ENCODE measurements around the gene CD19. TPM values are rescaled to one million over a fixed set of nuclear protein-coding genes. Genes with fewer than 3 reads are reported as not detected.
"Not testable (repeated sequence)": the region's sequence is repeated elsewhere in the genome, so short reads cannot be mapped to it uniquely, and the experiment has no call there.

CD19 gene
- total RNA-seq = not detected in 3 replicates

- no peaks in the 10 kb centered on the region for H3K36me3 Mint-ChIP-seq
- TF ChIP-seq CTCF (IDR thresholded peaks at IDR 0.05; ENCODE audit: unreplicated experiment) = no peak
- no peaks in the 10 kb centered on the region for H3K9me3 Mint-ChIP-seq
- no peaks in the 10 kb centered on the region for H3K27me3 Mint-ChIP-seq (ENCODE audit: low read depth)
- peak within 1 kb of the TSS; percentile 56 for H3K27ac Mint-ChIP-seq
- DNase-seq (ENCODE audit: low spot score in 2 of 2, unreplicated experiment in 2 of 2) = no peak
- H3K4me3 Mint-ChIP-seq = no peak within 1 kb of the TSS
- H3K4me1 Mint-ChIP-seq = no peaks in the 10 kb centered on the region
These were observed at the start of gene CD19 for GRCh38 chr16:28931801-28932225. Gene CD19, plus strand, starts transcription at chr16:28931971. Its CDS starts 30 bp downstream, at chr16:28932001.

GRCh38 chr16:28882551-28883160 lies 49.1 kb upstream of the CD19 start:
- Mint-ChIP-seq H3K27me3 (ENCODE audit: low read depth) (no peaks in the 10 kb centered on the region), H3K4me3 (no peak overlapping the region), H3K27ac (no peak overlapping the region), H3K36me3 (no peaks in the 10 kb centered on the region), H3K4me1 (peaks cover 9% of the 10 kb centered on the region), H3K9me3 (no peaks in the 10 kb centered on the region)
- DNase-seq (ENCODE audit: low spot score in 2 of 2, unreplicated experiment in 2 of 2) = no peak
- TF ChIP-seq CTCF (IDR thresholded peaks at IDR 0.05; ENCODE audit: unreplicated experiment) = no peak

- no peaks in the 10 kb centered on the region for H3K9me3 Mint-ChIP-seq
- no peak for DNase-seq (ENCODE audit: low spot score in 2 of 2, unreplicated experiment in 2 of 2)
- TF ChIP-seq CTCF (IDR thresholded peaks at IDR 0.05; ENCODE audit: unreplicated experiment) = no peak
- no peaks in the 10 kb centered on the region for H3K27me3 Mint-ChIP-seq (ENCODE audit: low read depth)
- no peak overlapping the region for H3K27ac Mint-ChIP-seq
- no peak overlapping the region for H3K4me3 Mint-ChIP-seq
- H3K4me1 Mint-ChIP-seq = peaks cover 9% of the 10 kb centered on the region
- H3K36me3 Mint-ChIP-seq = no peaks in the 10 kb centered on the region
These were observed 48.4 kb upstream of the CD19 start for GRCh38 chr16:28883221-28883996.

- H3K4me1 Mint-ChIP-seq = peaks cover 7% of the 10 kb centered on the region
- no peak overlapping the region for H3K4me3 Mint-ChIP-seq
- no peaks in the 10 kb centered on the region for H3K36me3 Mint-ChIP-seq
- no peaks in the 10 kb centered on the region for H3K27me3 Mint-ChIP-seq (ENCODE audit: low read depth)
- no peak overlapping the region for H3K27ac Mint-ChIP-seq
- no peak for TF ChIP-seq CTCF (IDR thresholded peaks at IDR 0.05; ENCODE audit: unreplicated experiment)
- no peak for DNase-seq (ENCODE audit: low spot score in 2 of 2, unreplicated experiment in 2 of 2)
- no peaks in the 10 kb centered on the region for H3K9me3 Mint-ChIP-seq
These were observed 47.7 kb upstream of the CD19 start for GRCh38 chr16:28884045-28884444.

GRCh38 chr16:28886945-28887344 lies 44.8 kb upstream of the CD19 start:
- TF ChIP-seq CTCF (IDR thresholded peaks at IDR 0.05; ENCODE audit: unreplicated experiment) = no peak
- no peak overlapping the region for H3K27ac Mint-ChIP-seq
- no peaks in the 10 kb centered on the region for H3K4me1 Mint-ChIP-seq
- H3K4me3 Mint-ChIP-seq = no peak overlapping the region
- no peak for DNase-seq (ENCODE audit: low spot score in 2 of 2, unreplicated experiment in 2 of 2)
- H3K36me3 Mint-ChIP-seq = no peaks in the 10 kb centered on the region
- no peaks in the 10 kb centered on the region for H3K9me3 Mint-ChIP-seq
- no peaks in the 10 kb centered on the region for H3K27me3 Mint-ChIP-seq (ENCODE audit: low read depth)

- H3K4me3 Mint-ChIP-seq; H3K36me3 Mint-ChIP-seq; H3K9me3 Mint-ChIP-seq; DNase-seq (ENCODE audit: low spot score in 2 of 2, unreplicated experiment in 2 of 2); H3K4me1 Mint-ChIP-seq; H3K27me3 Mint-ChIP-seq (ENCODE audit: low read depth); H3K27ac Mint-ChIP-seq: not testable (repeated sequence)
These were observed 41.4 kb upstream of the CD19 start for GRCh38 chr16:28890355-28890754.

All from mesothelial cell of epicardium (in vitro differentiated cells).